BE2C (cell line): ENCODE data around the gene NDRG4.
A peak's percentile ranks its signal among the peaks of the same experiment; 100 is the strongest.

Experiments
- DNase-seq: peaks from one replicate; pipeline ENCODE4 v3.0.0-alpha.2; 2020
- H3K27me3 ChIP-seq: fragments of 250-450 bp; sonication (Bioruptor Pico); 2 replicates; pipeline ENCODE4 v1.5.1; 2020; ENCODE audit warnings: mild to moderate bottlenecking
- H3K36me3 ChIP-seq: fragments of 250-450 bp; sonication (Bioruptor Pico); 2 replicates; pipeline ENCODE4 v1.5.1; 2020; ENCODE audit warnings: mild to moderate bottlenecking
- H3K4me1 ChIP-seq: fragments of 250-450 bp; sonication (Bioruptor Pico); 2 replicates; pipeline ENCODE4 v1.5.1; 2020
- H3K4me3 ChIP-seq: 2 replicates; pipeline ENCODE4 v1.5.1; 2011; ENCODE audit warnings: low read depth, low read length
- H3K9me3 ChIP-seq: fragments of 250-450 bp; sonication (Bioruptor Pico); 2 replicates; pipeline ENCODE4 v1.5.1; 2020
- TF ChIP-seq, protein P1 (sequence below): IDR thresholded peaks from 2 replicates; pipeline ENCODE4 v1.5.1; 2012; ENCODE audit warnings: mild to moderate bottlenecking, low read depth, low read length

NDRG4 gene

DNA sequence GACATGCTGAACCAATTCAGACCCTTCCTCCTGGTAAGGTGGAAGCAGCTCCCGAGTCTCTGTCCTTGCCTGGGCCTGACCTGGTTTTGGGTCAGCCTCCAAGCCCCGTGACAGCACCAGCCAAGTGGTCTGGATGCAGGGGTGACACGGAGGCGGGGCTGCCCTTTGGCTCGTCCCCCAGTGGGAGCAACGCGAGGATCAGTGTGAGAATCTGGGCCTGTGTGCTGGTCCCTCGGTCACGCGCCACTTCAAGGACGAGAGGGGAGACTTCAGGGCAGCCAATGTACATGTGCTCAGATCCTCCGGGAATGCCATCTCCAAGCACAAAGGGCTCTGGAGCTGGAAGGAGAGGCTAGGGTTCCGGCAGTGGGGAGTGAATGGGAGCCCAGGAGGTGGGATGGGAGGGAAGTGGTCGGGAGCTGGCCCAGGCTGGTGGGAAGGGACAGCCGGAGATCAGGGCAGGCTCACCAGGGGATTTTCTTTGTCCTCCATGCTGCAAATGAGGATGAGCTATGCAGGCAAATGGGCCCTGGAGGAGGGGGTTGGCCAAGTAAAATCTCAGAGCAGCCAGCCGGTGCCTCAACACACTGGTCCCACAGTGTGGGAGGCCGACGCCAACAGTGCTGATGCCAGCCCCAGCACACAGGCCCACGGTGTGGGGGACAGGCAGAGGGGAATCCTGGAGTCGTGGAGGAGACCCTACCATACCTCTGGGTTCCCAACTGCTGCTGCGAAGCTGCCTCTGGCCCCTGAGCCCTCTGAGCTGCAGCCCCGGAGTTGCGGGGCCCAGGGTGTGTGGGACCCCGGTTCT lies 4.2 kb upstream of the NDRG4 start:
- peaks cover 26% of the 10 kb centered on the region for H3K4me1 ChIP-seq

DNA sequence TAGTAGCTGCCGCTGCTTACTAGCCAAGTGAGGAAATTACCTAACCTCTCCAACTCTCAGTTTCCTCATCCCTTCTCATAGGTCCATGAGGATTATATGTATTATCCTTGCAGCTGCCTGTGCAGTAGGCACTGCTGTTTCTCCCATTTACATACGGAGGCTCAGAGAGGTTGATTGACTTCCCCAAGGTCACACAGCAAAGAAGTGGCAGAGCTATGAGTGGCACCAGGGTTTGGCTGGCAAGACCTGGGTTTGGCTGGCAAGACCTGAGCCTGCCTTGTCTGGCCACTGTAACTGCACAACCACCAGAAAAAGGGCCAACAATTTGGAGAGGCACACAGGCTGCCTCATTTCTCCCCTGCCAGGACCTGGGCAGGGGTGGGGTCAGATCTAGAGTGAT lies 2.5 kb upstream of the NDRG4 start:
- H3K9me3 ChIP-seq: no peaks in the 10 kb centered on the region
- H3K36me3 ChIP-seq: no peaks in the 10 kb centered on the region
- TF ChIP-seq, protein P1, sequence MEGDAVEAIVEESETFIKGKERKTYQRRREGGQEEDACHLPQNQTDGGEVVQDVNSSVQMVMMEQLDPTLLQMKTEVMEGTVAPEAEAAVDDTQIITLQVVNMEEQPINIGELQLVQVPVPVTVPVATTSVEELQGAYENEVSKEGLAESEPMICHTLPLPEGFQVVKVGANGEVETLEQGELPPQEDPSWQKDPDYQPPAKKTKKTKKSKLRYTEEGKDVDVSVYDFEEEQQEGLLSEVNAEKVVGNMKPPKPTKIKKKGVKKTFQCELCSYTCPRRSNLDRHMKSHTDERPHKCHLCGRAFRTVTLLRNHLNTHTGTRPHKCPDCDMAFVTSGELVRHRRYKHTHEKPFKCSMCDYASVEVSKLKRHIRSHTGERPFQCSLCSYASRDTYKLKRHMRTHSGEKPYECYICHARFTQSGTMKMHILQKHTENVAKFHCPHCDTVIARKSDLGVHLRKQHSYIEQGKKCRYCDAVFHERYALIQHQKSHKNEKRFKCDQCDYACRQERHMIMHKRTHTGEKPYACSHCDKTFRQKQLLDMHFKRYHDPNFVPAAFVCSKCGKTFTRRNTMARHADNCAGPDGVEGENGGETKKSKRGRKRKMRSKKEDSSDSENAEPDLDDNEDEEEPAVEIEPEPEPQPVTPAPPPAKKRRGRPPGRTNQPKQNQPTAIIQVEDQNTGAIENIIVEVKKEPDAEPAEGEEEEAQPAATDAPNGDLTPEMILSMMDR: no peak
- DNase-seq: no peak
- H3K4me3 ChIP-seq: no peak overlapping the region
- H3K27me3 ChIP-seq: no peaks in the 10 kb centered on the region
- H3K4me1 ChIP-seq: peaks cover 26% of the 10 kb centered on the region

More for the DNA sequence above, 4.2 kb upstream of the NDRG4 start:
- no peaks in the 10 kb centered on the region for H3K9me3 ChIP-seq
- H3K27me3 ChIP-seq: no peaks in the 10 kb centered on the region
- no peak for DNase-seq
- H3K4me3 ChIP-seq: peak overlapping the region; percentile 48
- no peaks in the 10 kb centered on the region for H3K36me3 ChIP-seq
- TF ChIP-seq, protein P1: no peak

DNA sequence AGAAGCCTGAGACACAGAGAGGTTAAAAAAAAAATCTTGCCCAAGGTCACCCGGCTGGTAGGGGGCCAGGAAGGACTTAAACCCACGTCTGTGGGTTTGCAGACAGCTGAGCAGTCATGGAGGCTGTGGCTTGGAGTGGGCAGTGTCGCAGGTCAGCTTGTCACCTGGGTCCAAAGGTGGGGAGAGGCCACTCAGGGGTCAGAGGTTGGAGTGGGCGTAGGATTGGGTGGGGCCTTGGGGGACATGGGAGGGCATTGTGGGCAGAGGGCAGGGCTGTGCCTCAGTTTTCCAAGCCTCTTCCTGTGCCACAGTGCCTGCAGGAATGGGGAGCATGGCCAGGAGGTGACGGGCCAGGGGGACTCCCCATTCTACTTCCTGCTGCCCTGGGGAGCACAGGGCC lies 2.0 kb upstream of the NDRG4 start:
- peaks cover 21% of the 10 kb centered on the region for H3K4me1 ChIP-seq
- TF ChIP-seq, protein P1: no peak

DNA sequence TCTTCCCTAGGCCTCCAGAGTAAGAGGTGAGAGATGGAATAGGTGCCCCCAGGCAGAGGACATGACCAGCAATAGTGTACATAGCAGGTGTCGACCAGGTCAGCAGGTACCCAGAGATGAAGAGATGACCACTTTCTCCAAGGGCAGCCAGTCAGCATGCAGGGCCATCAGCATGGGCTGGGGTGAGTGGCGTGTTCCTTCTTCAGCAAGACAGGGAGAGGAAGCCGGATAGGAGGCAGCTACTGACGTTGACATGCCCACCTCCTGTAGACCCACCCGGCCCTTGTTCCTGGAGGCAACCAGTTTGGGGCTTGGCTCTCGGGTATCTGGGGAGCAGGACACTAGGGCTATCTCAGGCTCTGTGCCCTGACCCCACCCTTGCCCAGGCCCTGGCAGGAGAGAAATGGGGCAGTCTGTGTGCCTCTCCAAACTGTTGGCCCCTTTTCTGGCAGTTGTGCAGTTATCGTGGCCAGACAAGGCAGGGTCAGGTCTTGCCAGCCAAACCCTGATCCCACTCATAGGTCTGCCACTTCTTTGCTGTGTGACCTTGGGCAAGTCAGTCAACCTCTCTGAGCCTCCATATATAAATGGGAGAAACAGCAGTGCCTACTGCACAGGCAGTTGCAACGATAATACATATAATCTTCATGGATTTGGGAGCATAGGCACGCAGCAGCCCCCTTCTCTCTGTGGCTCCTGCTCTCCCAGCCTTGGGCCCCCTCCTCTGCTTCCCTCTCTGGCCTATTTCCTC lies 1.4 kb upstream of the NDRG4 start:
- no peaks in the 10 kb centered on the region for H3K9me3 ChIP-seq
- no peak for DNase-seq
- H3K4me1 ChIP-seq: peaks cover 19% of the 10 kb centered on the region
- no peaks in the 10 kb centered on the region for H3K27me3 ChIP-seq
- peaks cover 3% of the 10 kb centered on the region; the same call in 1 of the 2 replicates for H3K36me3 ChIP-seq
- no peak overlapping the region for H3K4me3 ChIP-seq
- TF ChIP-seq, protein P1: no peak

More for the DNA sequence above, 2.0 kb upstream of the NDRG4 start:
- no peaks in the 10 kb centered on the region for H3K27me3 ChIP-seq
- H3K9me3 ChIP-seq: no peaks in the 10 kb centered on the region
- no peaks in the 10 kb centered on the region for H3K36me3 ChIP-seq
- no peak overlapping the region for H3K4me3 ChIP-seq
- DNase-seq: no peak

DNA sequence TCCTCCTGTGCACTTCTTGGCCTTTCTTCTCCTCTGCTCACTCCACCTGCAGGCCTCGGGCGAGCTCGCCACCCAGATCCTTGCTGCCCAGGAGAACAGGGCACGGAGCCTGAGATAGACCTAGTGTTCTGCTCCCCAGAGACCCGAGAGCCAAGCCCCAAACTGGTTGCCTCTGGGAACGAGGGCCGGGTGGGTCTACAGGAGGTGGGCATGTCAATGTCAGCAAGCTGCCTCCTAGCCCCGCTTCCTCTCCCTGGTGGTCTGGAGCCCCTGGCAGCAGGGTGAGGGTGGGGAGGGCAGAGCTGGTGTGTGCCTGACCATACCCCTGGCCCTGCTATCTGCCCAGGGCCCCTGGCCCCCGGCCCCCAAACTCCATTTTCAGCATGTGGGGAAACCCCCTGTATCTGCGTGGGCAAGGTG lies 841 bp upstream of the NDRG4 start:
- H3K4me1 ChIP-seq: peaks cover 19% of the 10 kb centered on the region
- DNase-seq: no peak
- H3K36me3 ChIP-seq: peaks cover 8% of the 10 kb centered on the region
- H3K4me3 ChIP-seq: peak overlapping the region; percentile 89
- TF ChIP-seq, protein P1: no peak
- no peaks in the 10 kb centered on the region for H3K27me3 ChIP-seq
- H3K9me3 ChIP-seq: no peaks in the 10 kb centered on the region
